SK-N-SH (cell line): ENCODE measurements around the gene ENTHD1. TPM values are rescaled to one million over a fixed set of nuclear protein-coding genes. Genes with fewer than 3 reads are reported as not detected.

Source experiments
- CTCF ChIA-PET: fragments of 300-600, 350-600 bp; formaldehyde crosslinking; extraction: SDS; loops from one replicate; lab custom pipeline; 2021; lab: Yijun Ruan, JAX
- POLR2A ChIA-PET: fragments of 350-600 bp; sonication (Branson Sonifier 250); formaldehyde crosslinking; extraction: SDS; loops from one replicate; lab custom pipeline; 2020; ENCODE audit warnings: antibody characterized with exemption, inconsistent platforms; lab: Yijun Ruan, JAX
- DNase-seq: peaks from one replicate; pipeline ENCODE4 v3.0.0; 2012
- H2AFZ ChIP-seq: fragments of 200-600 bp; sonication (generic); 2 replicates; pipeline ENCODE4 v1.8.1; 2016; ENCODE audit warnings: antibody characterized with exemption, mild to moderate bottlenecking, low read depth
- H3F3A ChIP-seq: fragments of 200-600 bp; sonication (generic); replicated peaks from 2 replicates; pipeline ENCODE3; 2016; ENCODE audit warnings: antibody characterized with exemption, mild to moderate bottlenecking; ENCODE audit not compliant: insufficient read depth
- H3K27ac ChIP-seq, 2 experiments: fragments of 200-500 bp in 1 of 2; fragments of 200-600 bp in 1 of 2; sonication (Bioruptor generic) in 1 of 2; sonication (generic), shearing (Covaris generic) in 1 of 2; 2 replicates each; pipeline versions ENCODE4 v1.5.1 to v1.6.1; 2014 to 2016; ENCODE audit warnings: low read depth in 2 of 2, inconsistent platforms in 1 of 2, low read length in 1 of 2, mild to moderate bottlenecking in 1 of 2, mixed read lengths in 1 of 2
- H3K27me3 ChIP-seq: fragments of 200-600 bp; sonication (generic), shearing (Covaris generic); 2 replicates; pipeline ENCODE4 v1.6.1; 2016; ENCODE audit warnings: mixed run types; ENCODE audit not compliant: insufficient read depth
- H3K36me3 ChIP-seq, 2 experiments: fragments of 200-500 bp in 1 of 2; fragments of 200-600 bp in 1 of 2; sonication (Bioruptor generic) in 1 of 2; sonication (generic) in 1 of 2; replicated peaks in 1 of 2; 2 replicates each; pipeline versions ENCODE3 to v1.5.1; 2014 to 2016; ENCODE audit warnings: low read length in 1 of 2, mild to moderate bottlenecking in 1 of 2; ENCODE audit not compliant: insufficient read depth in 2 of 2, control insufficient read depth in 1 of 2
- H3K4me1 ChIP-seq, 2 experiments: fragments of 200-500 bp in 1 of 2; fragments of 200-600 bp in 1 of 2; sonication (Bioruptor generic) in 1 of 2; sonication (generic), shearing (Covaris generic) in 1 of 2; 2 replicates each; pipeline versions ENCODE4 v1.5.1 to v1.6.1; 2014 to 2016; ENCODE audit warnings: low read depth in 1 of 2, low read length in 1 of 2, mixed run types in 1 of 2; ENCODE audit not compliant: insufficient read depth in 2 of 2, control insufficient read depth in 1 of 2
- H3K4me2 ChIP-seq: fragments of 200-600 bp; sonication (generic), shearing (Covaris generic); 2 replicates; pipeline ENCODE4 v1.6.1; 2017; ENCODE audit warnings: mixed run types
- H3K4me3 ChIP-seq, 2 experiments: fragments of 200-500 bp in 1 of 2; fragments of 200-600 bp in 1 of 2; sonication (Bioruptor generic) in 1 of 2; sonication (generic), shearing (Covaris generic) in 1 of 2; 2 replicates each; pipeline versions ENCODE4 v1.5.1 to v1.8.1; 2014 to 2016; ENCODE audit warnings: low read depth in 2 of 2, inconsistent platforms in 1 of 2, low read length in 1 of 2, mild to moderate bottlenecking in 1 of 2, mixed read lengths in 1 of 2, moderate library complexity in 1 of 2
- H3K79me2 ChIP-seq: fragments of 200-600 bp; sonication (generic); 2 replicates; pipeline ENCODE4 v1.8.1; 2017; ENCODE audit warnings: mild to moderate bottlenecking; ENCODE audit not compliant: insufficient read depth
- H3K9ac ChIP-seq: fragments of 200-600 bp; sonication (generic); 2 replicates; pipeline ENCODE4 v1.6.1; 2017; ENCODE audit warnings: mixed run types
- H3K9me2 ChIP-seq: fragments of 200-600 bp; sonication (generic); 2 replicates; pipeline ENCODE4 v1.6.1; 2017; ENCODE audit warnings: mixed run types
- H3K9me3 ChIP-seq: fragments of 200-600 bp; sonication (generic); 2 replicates; pipeline ENCODE4 v1.6.1; 2017; ENCODE audit warnings: mixed run types, mild to moderate bottlenecking, moderate library complexity
- H4K20me1 ChIP-seq: fragments of 200-600 bp; sonication (generic); 2 replicates; pipeline ENCODE4 v1.6.1; 2017; ENCODE audit warnings: mild to moderate bottlenecking, mixed run types; ENCODE audit not compliant: insufficient read depth
- CHD2 ChIP-seq: fragments of 150-350 bp; IDR thresholded peaks from 2 replicates; pipeline ENCODE4 v1.6.1; 2018; ENCODE audit warnings: low read length; ENCODE audit not compliant: partially characterized antibody
- EP300 ChIP-seq, 2 experiments: IDR thresholded peaks; 2 replicates each; pipeline versions ENCODE4 v1.4.0 to v1.6.1; 2012; ENCODE audit warnings: borderline replicate concordance in 1 of 2, low read depth in 1 of 2, low read length in 1 of 2
- FOXJ3 ChIP-seq: sonication (generic); formaldehyde crosslinking; IDR thresholded peaks from 2 replicates; pipeline ENCODE4 v1.5.1; 2020; ENCODE audit warnings: mild to moderate bottlenecking, missing genetic modification reagents
- GABPA ChIP-seq: IDR thresholded peaks from 2 replicates; pipeline ENCODE4 v1.4.0; 2012; ENCODE audit warnings: low read depth, mild to moderate bottlenecking
- JUND ChIP-seq: IDR thresholded peaks from 2 replicates; pipeline ENCODE4 v1.4.0; 2012
- MAX ChIP-seq: IDR thresholded peaks from 2 replicates; pipeline ENCODE4 v1.4.0; 2012; ENCODE audit warnings: low read depth
- MEF2A ChIP-seq: IDR thresholded peaks from 2 replicates; pipeline ENCODE4 v1.4.0; 2012; ENCODE audit warnings: low read depth, borderline replicate concordance
- MXI1 ChIP-seq: IDR thresholded peaks from 2 replicates; pipeline ENCODE4 v1.6.1; 2012; ENCODE audit warnings: mild to moderate bottlenecking, low read depth, low read length, improper control_type of control experiment
- POLR2AphosphoS5 ChIP-seq: IDR thresholded peaks from 2 replicates; pipeline ENCODE4 v1.6.1; 2012; ENCODE audit warnings: low read depth, low read length
- RAD21 ChIP-seq: IDR thresholded peaks from 2 replicates; pipeline ENCODE4 v1.6.1; 2012; ENCODE audit warnings: mild to moderate bottlenecking, low read length
- RCOR1 ChIP-seq: fragments of 150-350 bp; IDR thresholded peaks from 2 replicates; pipeline ENCODE4 v1.6.1; 2017; ENCODE audit warnings: antibody characterized with exemption, low read length
- REST ChIP-seq: IDR thresholded peaks from 2 replicates; pipeline ENCODE4 v1.6.1; 2012; ENCODE audit warnings: mild to moderate bottlenecking, low read depth, low read length, moderate library complexity
- RFX5 ChIP-seq: IDR thresholded peaks from 2 replicates; pipeline ENCODE4 v1.6.1; 2012; ENCODE audit warnings: mild to moderate bottlenecking, improper control_type of control experiment, low read length
- RXRA ChIP-seq: IDR thresholded peaks from 2 replicates; pipeline ENCODE4 v1.4.0; 2012; ENCODE audit warnings: low read depth, mild to moderate bottlenecking, borderline replicate concordance
- SIN3A ChIP-seq: IDR thresholded peaks from 2 replicates; pipeline ENCODE4 v1.6.1; 2012; ENCODE audit warnings: low read depth, mild to moderate bottlenecking, low read length, moderate library complexity, borderline replicate concordance
- SMC3 ChIP-seq: IDR thresholded peaks from 2 replicates; pipeline ENCODE4 v1.6.1; 2012; ENCODE audit warnings: low read depth, low read length, improper control_type of control experiment
- TAF1 ChIP-seq: IDR thresholded peaks from 2 replicates; pipeline ENCODE4 v1.6.1; 2012; ENCODE audit warnings: low read depth, mild to moderate bottlenecking, low read length, moderate library complexity, borderline replicate concordance
- TCF12 ChIP-seq: IDR thresholded peaks from 2 replicates; pipeline ENCODE4 v1.4.0; 2012
- YY1 ChIP-seq: IDR thresholded peaks from 2 replicates; pipeline ENCODE4 v1.4.0; 2012; ENCODE audit warnings: low read depth, mild to moderate bottlenecking
- ZBTB33 ChIP-seq: IDR thresholded peaks from 2 replicates; pipeline ENCODE4 v1.4.0; 2012; ENCODE audit warnings: low read depth, borderline replicate concordance
- WGBS: methylation state at CpG from one replicate; pipeline ENCODE4 v1.1.6; 2017; ENCODE audit warnings: low lambda C conversion rate; 5-methylcytosine and 5-hydroxymethylcytosine counted together
- polyA plus RNA-seq, 3 experiments: library from polyadenylated mRNA; depleted of rRNA; stranded (reverse); fragments of >200 nt; gene quantifications; 2 replicates each; pipeline ENCODE4 v1.2.3, GENCODE V29; 2012
- TF ChIP-seq, protein P1 (sequence below): IDR thresholded peaks from 2 replicates; pipeline ENCODE4 v1.4.0; 2012; ENCODE audit warnings: low read depth, borderline replicate concordance

ENTHD1 gene
- polyA plus RNA-seq, 1 of the 3 experiments (the other 2 are of a cell fraction): not detected

- POLR2A ChIA-PET: no interaction called here
- no peaks in the 10 kb centered on the region for H3F3A ChIP-seq
- H3K9me3 ChIP-seq: no peaks in the 10 kb centered on the region
- no peaks in the 10 kb centered on the region for H3K36me3 ChIP-seq
- CTCF ChIA-PET: no interaction called here
- no peak overlapping the region for H3K4me2 ChIP-seq
- no peaks in the 10 kb centered on the region for H3K9me2 ChIP-seq
- H3K27ac ChIP-seq: no peak overlapping the region
- H3K9ac ChIP-seq: no peak overlapping the region
- H3K4me3 ChIP-seq: no peak overlapping the region
- DNase-seq: no peak
- WGBS: 25% methylated on average over 2 of the region's 2 CpGs
- no peaks in the 10 kb centered on the region for H3K79me2 ChIP-seq
- H4K20me1 ChIP-seq: no peaks in the 10 kb centered on the region
- H3K4me1 ChIP-seq: no peaks in the 10 kb centered on the region
- no peak overlapping the region for H2AFZ ChIP-seq
- no peaks in the 10 kb centered on the region for H3K27me3 ChIP-seq
- no peak for TF ChIP-seq TAF1
- no peak for TF ChIP-seq CHD2
- no peak for TF ChIP-seq JUND
- TF ChIP-seq ZBTB33: no peak
- no peak for TF ChIP-seq FOXJ3
- TF ChIP-seq POLR2AphosphoS5: no peak
- TF ChIP-seq MEF2A: no peak
- TF ChIP-seq RAD21: no peak
- no peak for TF ChIP-seq MXI1
- no peak for TF ChIP-seq RCOR1
- no peak for TF ChIP-seq SMC3
- TF ChIP-seq YY1: no peak
- no peak for TF ChIP-seq RXRA
Measured at GRCh38 chr22:39932166-39932565, 38.6 kb upstream of the ENTHD1 start.

- no peaks in the 10 kb centered on the region for H3F3A ChIP-seq
- no peak overlapping the region for H3K27ac ChIP-seq
- no peaks in the 10 kb centered on the region for H4K20me1 ChIP-seq
- H3K4me3 ChIP-seq: no peak overlapping the region
- H3K9ac ChIP-seq: no peak overlapping the region
- H3K4me1 ChIP-seq: no peaks in the 10 kb centered on the region
- H2AFZ ChIP-seq: no peak overlapping the region
- no peak overlapping the region for H3K4me2 ChIP-seq
- no peaks in the 10 kb centered on the region for H3K9me2 ChIP-seq
- ChIA-PET CTCF (no interaction called here), POLR2A (no interaction called here)
- 9% methylated on average over 2 of the region's 2 CpGs for WGBS
- no peaks in the 10 kb centered on the region for H3K36me3 ChIP-seq
- H3K27me3 ChIP-seq: no peaks in the 10 kb centered on the region
- DNase-seq: no peak
- H3K9me3 ChIP-seq: no peaks in the 10 kb centered on the region
- H3K79me2 ChIP-seq: no peaks in the 10 kb centered on the region
- TF ChIP-seq ZBTB33 (no peak), SIN3A (no peak), GABPA (no peak), RFX5 (no peak), EP300 (IDR thresholded peaks at IDR 0.05; ENCODE audit: borderline replicate concordance in 1 of 2, low read depth in 1 of 2, low read length in 1 of 2) (no peak), REST (no peak), TCF12 (no peak), MEF2A (no peak), CHD2 (no peak), MAX (no peak)
- TF ChIP-seq, protein P1, sequence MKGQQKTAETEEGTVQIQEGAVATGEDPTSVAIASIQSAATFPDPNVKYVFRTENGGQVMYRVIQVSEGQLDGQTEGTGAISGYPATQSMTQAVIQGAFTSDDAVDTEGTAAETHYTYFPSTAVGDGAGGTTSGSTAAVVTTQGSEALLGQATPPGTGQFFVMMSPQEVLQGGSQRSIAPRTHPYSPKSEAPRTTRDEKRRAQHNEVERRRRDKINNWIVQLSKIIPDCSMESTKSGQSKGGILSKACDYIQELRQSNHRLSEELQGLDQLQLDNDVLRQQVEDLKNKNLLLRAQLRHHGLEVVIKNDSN: no peak
Measured at GRCh38 chr22:39931251-39931650, 37.7 kb upstream of the ENTHD1 start.
